Activated naive CD8-positive, alpha-beta T cell treated with anti-CD3 and anti-CD28 coated beads, Interleukin-2, amount 50 U/mL, for 16 hours (primary cell): ENCODE measurements around the gene LMO3.

Experiments used
- DNase-seq: peaks from one replicate; pipeline ENCODE4 v3.0.0-alpha.2; 2020; ENCODE audit warnings: low read depth, low spot score

The LMO3 gene

DNA sequence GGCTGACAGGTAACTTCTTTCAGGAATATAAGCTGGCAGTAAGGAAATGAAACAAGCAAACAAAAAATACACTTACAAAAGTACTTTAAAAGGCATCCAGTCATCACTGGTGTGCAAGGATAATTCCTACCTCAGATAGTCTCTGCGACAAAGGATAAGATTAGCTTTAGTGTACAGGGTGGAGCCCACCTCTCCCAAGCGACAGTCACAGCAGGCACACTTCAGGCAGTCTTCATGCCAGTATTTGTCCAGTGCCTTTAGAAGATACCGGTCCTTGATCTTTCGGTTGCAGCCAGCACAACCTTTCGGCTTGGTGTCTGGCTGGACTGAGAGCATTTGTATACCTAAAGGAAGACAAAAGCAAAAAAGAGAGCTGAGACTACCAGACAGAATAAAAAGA, 5.4 kb downstream of the LMO3 start:
- DNase-seq: no peak

DNA sequence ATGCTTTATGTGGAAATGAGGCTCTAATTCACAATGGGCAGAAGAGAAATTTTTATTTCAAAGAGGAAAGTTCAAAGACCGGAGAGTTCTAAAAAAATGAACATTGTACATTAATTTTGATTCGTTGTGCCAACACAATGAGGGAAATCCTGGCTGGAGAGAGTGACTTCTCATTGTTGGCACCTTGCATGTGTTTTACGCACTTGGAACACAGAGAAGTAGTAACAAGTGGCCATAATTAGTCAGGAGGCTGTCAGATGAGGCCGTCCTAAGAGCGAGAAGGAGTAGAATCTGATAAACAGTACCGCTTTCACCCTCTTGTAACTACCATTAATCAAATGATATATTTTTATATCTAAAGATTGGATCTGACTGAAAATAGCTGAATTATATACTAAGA, 6.9 kb downstream of the LMO3 start:
- DNase-seq: no peak

DNA sequence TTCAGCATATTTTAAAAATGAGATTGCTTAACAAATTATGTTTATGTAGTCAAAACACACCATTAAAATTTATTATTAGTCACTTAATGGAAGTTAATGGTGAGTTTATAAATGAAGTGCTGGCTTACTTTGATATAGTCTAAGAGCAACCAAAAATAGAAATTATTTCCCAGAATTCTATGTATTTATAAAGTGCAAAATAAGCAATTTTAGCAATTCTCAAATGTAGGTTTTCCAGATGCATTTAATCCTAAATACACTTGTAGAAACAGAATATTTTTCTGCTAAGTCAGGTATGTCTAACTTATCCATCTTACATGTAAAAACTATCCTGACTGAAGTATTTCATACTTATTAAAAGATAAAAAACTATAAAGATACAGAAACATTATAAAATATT, 11.2 kb downstream of the LMO3 start:
- no peak for DNase-seq

DNA sequence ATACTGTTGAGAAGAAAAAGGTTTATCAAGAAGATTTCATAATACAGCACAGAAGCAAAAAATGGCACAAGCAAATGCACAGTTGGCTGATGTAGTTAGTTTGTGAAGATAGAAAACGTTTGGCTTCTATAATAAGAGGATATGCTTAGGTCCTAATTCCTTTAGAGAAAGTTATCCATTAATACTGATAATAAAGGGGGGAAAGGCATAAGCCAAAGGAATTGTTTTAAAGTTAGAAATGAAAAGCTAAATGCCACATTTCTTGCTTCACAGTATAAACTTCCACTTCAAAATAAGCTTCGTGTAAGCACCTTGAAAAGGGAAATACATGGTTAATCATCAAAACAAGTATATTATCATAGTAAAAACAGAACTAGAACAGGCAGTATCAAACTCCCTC, 12.4 kb downstream of the LMO3 start:
- no peak for DNase-seq

DNA sequence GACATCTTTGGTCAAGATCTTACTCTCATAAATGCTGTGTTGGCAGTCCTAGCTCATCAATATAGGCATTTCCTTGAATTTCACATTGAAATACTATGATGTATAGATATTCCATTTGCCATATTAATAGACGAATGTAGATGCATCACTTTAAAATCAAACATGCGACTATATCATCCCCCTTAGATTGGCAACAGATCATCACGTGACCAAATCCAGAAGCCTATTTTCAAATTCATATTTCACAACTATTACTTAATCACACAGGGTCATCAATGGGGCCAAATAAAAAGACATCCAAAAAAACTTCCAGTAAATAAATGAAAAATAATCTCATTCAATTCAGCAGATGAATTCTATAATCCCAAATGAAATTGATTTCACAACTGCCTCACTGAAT, 15.3 kb downstream of the LMO3 start:
- DNase-seq: no peak

DNA sequence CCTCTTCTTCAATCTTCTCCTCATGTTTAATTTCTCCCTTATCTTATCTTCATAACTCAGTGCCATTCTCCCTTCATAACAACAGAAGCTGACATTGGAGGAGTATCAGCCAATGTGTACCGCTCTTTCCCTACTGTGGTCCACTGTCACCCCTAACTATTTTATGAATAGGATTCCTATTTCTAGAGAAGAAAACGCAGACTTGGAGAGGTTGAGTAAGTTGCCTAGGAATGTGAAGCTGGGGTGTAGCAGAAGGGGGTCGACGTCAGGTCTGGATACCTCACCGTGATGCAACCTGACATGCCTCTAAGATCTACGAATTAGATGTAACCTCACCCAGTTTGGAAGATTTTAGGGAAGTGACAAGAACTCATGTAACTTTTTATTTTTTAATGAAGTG, 17.1 kb downstream of the LMO3 start:
- no peak for DNase-seq

DNA sequence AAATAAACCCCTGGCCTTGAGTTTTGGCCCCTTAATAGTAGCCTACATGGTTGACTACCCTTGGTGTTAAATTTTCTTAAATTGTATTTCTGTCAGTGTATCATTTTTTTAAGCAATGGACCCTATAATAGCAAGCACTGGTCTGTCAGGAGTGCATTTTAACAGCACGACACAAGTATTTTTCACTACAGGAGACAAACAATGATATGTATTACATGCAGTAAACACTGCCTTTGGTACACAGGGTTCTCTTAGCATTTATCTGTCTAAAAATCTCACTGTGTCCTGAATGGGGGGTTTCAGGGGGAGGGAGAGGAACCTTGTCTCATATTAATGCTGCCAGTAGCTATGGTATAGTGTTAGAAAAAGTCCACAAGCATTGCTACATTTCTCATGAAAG, 18.4 kb downstream of the LMO3 start:
- DNase-seq: no peak

DNA sequence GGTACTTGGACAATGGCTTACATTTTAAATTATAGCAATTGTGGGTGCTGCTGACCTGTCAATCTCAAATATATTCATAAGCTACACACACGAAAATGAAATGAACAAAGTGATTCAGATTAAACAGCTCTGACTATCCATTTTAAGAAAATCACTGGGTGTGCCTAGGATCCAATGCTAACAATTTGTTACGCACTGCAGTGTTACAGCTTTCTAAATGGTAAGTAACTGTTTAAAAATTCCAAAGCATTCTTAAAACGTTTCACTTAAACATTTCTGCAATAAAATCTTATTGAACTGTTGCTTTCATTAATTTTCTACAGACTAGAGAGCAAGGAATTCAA, 18.9 kb downstream of the LMO3 start:
- no peak for DNase-seq

DNA sequence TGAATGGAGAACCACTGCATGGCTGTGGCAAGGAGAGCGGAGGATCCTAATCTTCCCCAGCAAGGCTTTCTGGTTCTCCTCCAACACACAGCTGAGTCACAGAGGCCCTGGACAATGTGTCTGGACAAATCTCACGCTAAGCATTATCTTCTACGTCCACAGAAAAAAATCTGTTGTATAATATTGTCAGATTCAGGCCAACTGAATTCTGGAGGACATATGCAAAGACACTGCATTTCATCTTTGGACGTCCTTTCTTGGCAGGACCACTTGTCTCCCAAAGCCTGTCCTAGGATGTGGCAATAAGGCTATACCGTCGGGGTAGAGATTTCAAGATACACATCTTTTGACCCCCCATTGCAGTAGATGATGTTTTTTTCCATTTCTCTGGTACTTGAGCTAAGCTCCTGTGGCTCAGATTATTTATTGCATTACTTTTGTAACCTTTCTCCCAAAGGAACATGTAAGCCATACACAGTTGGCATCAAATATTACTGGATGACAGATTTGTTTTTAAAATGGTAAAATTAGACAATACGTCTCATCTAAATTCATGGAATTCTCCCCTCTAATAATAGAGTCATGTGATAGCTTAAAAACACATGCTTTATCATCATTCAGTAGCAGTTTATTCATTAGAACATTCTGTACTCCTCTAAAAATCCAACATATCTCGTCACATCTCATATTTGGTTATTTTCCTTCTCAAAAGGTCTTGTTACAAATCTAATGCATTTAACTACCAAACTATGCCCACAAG, 19.4 kb downstream of the LMO3 start:
- no peak for DNase-seq

DNA sequence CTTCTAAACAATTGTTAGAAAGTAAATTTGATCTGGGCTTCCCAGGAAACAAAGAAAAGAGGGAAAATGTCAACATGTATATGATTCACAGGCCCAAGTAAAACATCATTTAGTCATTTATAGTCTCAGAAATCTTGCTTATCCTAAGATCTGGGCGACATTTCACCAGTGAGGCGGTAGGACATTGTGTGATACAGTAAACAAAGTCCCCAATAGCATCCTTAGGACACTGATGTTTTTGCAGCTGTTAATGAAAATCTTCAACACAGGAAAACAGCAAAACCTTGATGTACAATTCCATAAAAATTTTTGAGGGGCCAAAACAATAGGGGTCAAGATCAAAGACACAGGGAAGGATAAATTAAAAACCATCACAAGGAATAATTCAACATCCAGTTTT, 20.2 kb downstream of the LMO3 start:
- DNase-seq: no peak

DNA sequence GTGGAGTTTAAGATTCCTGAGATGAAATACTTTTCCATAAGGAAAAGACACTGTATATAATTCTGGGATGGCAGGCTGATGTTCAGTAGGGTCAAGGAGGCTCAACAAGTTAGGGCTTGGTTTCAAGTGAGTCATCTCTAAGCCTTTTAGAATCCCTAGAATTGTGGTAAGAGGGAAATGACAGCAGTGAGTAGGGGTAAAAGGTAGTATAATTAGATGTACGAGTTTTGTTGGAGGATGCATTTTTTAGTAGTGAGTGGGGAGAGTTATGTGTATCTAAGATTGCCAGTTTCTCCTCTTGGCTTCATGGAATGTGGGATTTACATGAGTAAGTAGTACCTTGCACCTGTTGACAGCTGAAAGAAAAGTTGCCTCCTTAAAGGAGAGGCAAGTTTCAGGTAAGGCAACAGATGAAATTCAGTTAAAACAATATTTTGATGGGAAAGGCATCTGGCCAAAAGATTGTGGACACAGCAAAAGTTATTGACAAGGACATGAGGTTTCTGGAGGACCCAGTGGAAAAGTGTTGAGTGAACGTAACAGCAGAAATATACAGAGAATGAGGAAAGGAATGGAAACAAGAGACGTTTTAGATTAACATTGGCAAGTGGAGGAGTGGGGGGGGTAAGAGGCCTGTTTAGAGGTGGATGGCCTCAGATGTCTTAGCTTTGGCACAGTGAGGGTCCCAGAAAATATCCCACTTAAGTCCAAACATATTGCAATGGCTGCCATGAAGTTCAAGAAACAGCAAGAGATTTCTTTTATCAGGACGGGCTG, 21.8 kb downstream of the LMO3 start:
- DNase-seq: no peak

DNA sequence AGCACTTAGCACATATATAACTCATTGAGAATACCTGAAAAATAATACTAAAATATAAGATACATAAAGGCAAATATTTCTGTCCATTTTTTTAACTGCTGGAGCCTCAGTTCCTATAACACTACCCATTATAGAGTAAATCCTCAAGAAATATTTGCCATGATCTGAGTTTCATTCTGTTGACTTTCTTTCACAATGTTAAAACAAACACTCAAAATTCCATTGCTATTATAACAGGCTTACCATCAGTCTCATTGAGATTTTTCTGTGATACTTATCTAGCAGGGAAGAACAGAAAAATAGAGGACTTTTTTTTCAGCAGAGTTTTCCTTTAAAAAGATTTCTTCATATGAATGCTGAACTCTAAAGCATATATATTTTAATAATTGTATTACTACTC, 24.5 kb downstream of the LMO3 start:
- no peak for DNase-seq

DNA sequence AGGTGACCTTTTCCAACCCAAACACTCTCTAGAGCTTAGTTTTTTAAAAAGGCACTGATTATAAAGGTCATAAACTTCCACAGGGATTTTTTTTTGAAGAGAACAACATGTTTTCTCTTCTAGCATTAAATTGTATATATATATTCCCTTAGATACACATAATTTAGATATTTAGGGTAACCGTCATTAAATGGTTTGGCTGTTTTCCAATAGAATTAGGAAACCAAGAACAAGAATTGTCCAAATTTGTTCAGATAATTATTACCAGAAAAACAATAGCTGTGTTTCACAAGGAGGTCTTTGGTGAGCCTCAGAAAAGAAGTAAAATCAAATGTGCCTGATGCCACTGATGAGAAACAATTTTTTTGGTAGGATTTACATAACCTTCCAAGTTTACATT, 26.9 kb downstream of the LMO3 start:
- no peak for DNase-seq

DNA sequence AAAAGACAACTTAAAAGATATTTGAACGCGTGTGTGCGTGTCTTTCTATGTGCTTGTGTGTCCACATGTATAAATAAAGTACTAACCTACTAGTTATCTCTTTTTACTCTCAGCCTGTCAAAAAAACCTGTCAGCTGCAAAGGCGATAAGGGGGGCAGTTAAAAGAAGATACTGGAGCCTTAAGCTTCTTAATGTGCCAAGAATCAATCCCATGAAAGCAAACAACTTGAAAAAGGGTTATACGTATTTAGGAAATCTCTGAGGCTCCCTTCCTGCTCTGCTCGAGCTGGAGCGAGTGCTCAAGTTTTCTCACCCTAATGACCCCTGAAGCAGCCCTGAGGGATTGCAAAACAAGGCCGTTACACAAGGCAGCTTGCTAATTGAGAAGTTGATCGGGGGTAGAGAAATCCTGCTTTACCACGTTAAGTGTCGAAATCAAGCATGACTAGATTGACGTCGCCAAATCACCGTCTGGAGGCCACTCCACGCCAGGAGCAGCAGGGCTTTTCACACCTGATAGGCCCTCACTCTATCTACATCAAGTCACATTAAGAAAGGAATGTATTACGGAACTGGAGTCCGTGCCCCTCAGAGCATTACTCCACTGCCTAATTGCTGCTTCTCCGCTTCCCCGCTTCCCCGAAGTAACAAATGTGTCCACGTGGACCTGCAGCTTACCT, 32.4 kb downstream of the LMO3 start:
- DNase-seq: no peak

DNA sequence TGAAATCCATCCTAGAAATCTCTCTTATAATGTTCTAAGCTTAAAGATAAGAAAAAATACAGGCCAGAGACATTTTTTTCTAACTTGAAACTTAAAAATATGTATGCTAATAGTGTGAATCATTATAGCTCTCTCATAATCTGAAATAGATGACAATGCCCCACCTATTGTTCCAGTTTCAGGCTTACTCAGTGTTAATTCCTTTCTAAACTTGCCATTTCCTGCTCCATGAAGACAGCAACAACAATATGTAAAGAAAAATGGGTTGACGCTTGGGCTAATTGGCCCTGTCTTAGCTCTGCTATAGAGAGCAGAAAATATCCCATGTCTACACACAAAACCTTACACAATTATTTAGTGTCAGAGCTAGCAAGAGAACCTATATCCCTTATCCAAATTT, 37.1 kb downstream of the LMO3 start:
- no peak for DNase-seq

DNA sequence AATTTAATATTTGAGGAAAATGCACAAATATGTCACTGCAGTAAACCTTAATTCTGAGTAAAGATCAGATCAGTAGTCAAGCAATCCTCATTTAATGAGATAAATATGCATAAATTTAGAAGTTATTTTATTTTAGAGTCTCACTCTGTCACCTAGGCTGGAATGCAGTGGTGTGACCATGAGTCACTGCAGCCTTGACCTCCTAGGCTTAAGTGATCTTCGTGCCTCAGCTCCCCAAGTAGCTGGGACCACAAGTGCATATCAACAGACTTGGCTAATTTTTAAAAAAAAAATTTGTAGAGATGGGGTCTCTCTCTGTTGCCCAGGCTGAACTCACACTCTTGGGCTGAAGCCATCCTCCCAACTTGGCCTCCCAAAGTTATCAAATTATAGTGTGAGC, 41.3 kb downstream of the LMO3 start:
- DNase-seq: no peak

DNA sequence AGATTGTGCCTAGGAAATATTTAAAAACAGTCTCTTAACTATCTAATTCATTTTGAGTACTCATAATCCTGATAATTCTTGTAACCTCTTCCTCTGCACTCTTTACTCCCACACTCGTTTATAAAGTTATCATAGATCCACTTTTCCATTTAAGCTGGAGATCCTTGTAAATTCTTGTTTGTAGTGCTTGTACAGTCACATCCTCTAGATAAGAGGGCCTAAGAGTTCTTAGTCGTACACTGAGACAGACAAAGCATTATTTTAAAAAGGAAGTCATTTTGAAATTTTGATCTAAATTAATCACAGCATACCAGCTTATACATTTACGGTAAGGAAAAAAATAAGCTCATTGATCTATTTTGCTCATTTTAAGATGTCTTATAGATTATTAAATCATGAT, 42.5 kb downstream of the LMO3 start:
- DNase-seq: no peak

DNA sequence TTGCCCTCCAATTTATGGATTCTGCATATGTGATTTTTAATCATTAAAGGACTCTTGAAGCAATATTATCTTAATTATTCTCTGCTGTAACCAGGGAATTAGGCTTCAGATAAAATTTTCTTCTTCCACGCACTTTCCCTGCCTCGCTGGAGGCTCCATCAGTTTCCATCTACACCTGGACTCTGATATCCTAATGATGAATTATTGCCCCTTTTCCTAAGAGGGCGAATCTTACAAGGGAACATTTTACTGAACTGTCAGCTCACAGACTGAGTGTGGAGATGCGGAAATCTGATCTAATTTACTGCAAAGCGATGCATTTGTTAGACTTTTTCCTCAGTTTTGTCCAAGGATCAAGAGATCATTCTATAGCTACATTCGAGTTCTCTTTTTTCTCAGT, 43.0 kb downstream of the LMO3 start:
- DNase-seq: no peak

DNA sequence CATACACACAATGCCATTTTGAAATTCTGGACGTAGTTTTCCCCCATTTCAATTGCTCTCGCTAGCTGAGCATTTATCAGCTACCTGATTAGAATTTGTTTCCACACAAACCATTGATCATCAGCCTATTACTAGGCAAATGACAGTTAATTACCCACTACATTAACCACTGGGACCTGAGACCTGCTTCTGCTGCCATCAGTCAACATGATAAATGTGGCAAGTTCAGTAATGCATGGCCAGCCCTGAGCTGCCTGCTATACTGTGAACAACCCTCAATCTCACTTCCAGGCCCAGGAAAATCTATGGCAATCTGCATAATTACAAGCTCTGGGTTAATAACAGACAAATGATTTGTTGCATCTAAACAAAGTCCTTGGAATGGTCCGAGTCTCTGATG, 43.5 kb downstream of the LMO3 start:
- DNase-seq: no peak

DNA sequence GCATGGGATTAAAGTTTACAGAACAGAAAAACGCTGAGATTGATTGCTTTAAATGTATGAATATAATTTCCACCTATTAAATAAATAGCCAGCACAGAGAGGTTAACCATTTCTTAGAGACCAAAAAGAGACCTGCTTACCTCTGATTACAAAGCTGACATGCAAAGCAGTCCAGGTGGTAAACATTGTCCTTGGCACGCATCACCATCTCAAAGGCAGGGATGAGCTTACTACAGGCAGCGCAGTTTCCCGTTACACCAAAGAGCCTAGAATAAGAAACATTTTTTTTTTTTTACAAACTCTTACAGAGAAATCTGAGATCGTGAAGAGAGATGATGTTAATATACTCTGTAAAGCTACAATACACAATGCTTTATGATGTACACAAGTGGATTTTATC, 45.7 kb downstream of the LMO3 start:
- DNase-seq: no peak

DNA sequence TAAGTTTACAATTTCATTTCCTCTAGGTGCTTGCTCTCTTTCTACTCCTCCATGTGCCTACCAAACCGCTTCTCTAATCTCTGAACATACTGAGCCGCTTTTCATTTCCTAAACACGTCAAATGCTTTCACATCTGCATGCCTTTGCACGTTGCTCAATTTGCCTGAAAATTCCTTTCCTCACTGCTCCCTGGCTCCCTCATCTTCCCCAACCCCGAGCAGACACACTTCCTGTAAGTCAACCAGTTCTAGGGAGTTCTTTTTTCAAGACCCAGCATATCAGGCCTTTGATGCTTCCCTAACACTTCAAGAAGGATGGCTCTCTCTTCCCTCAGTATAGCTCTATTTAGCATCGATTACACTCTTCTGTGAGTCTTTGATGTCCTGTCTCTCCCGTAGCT, 50.3 kb downstream of the LMO3 start:
- DNase-seq: no peak

DNA sequence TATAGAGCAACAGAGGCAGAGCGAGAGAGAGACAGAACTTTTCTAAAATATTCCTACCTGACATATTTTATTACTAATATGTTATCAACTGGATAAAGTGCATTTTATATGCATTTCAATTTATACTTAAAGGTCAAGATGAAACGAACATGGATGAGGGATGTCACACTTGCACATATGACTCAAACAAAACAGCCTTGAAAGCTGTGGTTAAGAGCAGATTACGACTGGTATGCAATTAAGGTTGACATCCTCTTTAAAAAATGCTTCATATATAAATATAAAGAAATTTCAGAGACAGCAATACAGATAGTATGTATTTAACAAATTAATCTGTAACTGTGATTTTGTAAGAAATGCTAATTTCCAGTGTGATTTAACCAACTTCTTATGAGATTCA, 52.5 kb downstream of the LMO3 start:
- no peak for DNase-seq

DNA sequence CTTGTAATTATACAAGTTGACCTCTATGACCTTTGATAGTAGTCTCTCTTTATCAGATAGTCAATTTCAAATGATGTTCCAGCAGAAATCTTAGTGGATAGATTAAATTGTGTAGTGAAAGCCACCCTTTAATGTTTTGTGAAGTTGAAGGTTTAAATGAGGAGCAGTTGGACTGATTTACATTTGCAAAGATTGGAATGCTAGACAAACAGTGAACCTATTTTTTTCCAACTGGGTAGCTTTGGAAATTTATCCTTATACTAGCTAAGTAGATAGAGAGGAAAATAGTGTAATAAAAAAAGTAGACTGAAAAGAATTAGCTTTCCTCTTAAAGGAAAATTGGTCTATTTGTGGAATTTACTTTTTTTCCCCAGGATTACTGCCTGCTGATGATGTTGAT, 53.7 kb downstream of the LMO3 start:
- no peak for DNase-seq
